Measurements from ENCODE around the gene PSAP. TPM values are rescaled to one million over a fixed set of nuclear protein-coding genes. Genes with fewer than 3 reads are reported as not detected.
A peak's percentile ranks its signal among the peaks of the same experiment; 100 is the strongest.
"Not testable (repeated sequence)": the region's sequence is repeated elsewhere in the genome, so short reads cannot be mapped to it uniquely, and the experiment has no call there.

Gene PSAP
- polyA plus RNA-seq, 3 donors = 3,391 to 8,673 (median 7,346) TPM

- H3K27ac ChIP-seq (ENCODE audit: low read depth in 1 of 2, low read length in 2 of 2) = peak overlapping the region; percentile 87 to 97
Observed at GRCh38 chr10:71852355-71852937, 1.4 kb upstream of the PSAP start.

GRCh38 chr10:71851465-71852095, 529 bp upstream of the PSAP start:
- not testable (repeated sequence) for H2AFZ ChIP-seq (ENCODE audit: insufficient read depth, low read depth, low read length, poor library complexity, severe bottlenecking); H3K27me3 ChIP-seq (ENCODE audit: control insufficient read depth in 2 of 2, insufficient read depth in 2 of 2, low read length in 2 of 2); H3K9me3 Mint-ChIP-seq; H3K27me3 Mint-ChIP-seq (ENCODE audit: low read depth in 3 of 3); H3K9me3 ChIP-seq (replicated peaks in 1 of 2; ENCODE audit: control insufficient read depth in 1 of 2, insufficient read depth in 1 of 2, low read length in 2 of 2)
- DNase-seq = peak; percentile 62 to 78 (median 68)
- H3K4me3 ChIP-seq (replicated peaks in 1 of 3; ENCODE audit: low read depth in 2 of 3, low read length in 3 of 3) = peak overlapping the region in 1 of 3 experiments; percentile 99
- peaks cover 11 to 14% of the 10 kb centered on the region in 2 donors for H3K36me3 ChIP-seq (replicated peaks in 1 of 2; ENCODE audit: control insufficient read depth in 1 of 2, insufficient read depth in 2 of 2, low read length in 2 of 2)
- peak overlapping the region; percentile 95 for H3K4me2 ChIP-seq (replicated peaks; ENCODE audit: extremely low read depth, low read length, poor library complexity, severe bottlenecking)
- peaks cover 45% of the 10 kb centered on the region for H4K20me1 ChIP-seq (ENCODE audit: insufficient read depth, low read length)
- Mint-ChIP-seq H3K27ac (peak overlapping the region; percentile 96 to 100 (median 97)), H3K4me1 (peaks cover 50% of the 10 kb centered on the region), H3K36me3 (peaks cover 31 to 38% of the 10 kb centered on the region in 2 donors), H3K4me3 (peak overlapping the region; percentile 57 to 99)
- peak overlapping the region; percentile 87 to 97 for H3K27ac ChIP-seq (ENCODE audit: low read depth in 1 of 2, low read length in 2 of 2)
- intact Hi-C loops (cut with micrococcal nuclease) = loop anchor here (1.0 to 5.0 kb wide), 3 partner anchors 9 to 46 kb away; no protein-coding TSS in a partner anchor
- 39% methylated on average over 3 of the region's 20 CpGs for WGBS (ENCODE audit: insufficient coverage)
- peak overlapping the region; percentile 99 for H3K9ac ChIP-seq (ENCODE audit: insufficient read depth, low read length, poor library complexity, severe bottlenecking)
- H3K79me2 ChIP-seq (ENCODE audit: insufficient read depth, low read length) = peaks cover 47% of the 10 kb centered on the region
- peaks cover 52 to 57% of the 10 kb centered on the region in 2 donors for H3K4me1 ChIP-seq (ENCODE audit: control insufficient read depth in 1 of 2, insufficient read depth in 2 of 2, low read length in 2 of 2)

More at GRCh38 chr10:71852355-71852937, 1.4 kb upstream of the PSAP start:
- H3K27me3 Mint-ChIP-seq (ENCODE audit: low read depth in 3 of 3) = no peaks in the 10 kb centered on the region
- Histone ChIP-seq H3K9me3 (replicated peaks in 1 of 2; ENCODE audit: control insufficient read depth in 1 of 2, insufficient read depth in 1 of 2, low read length in 2 of 2) (no peaks in the 10 kb centered on the region), H3K79me2 (ENCODE audit: insufficient read depth, low read length) (peaks cover 38% of the 10 kb centered on the region), H3K4me3 (replicated peaks in 1 of 3; ENCODE audit: low read depth in 2 of 3, low read length in 3 of 3) (peak overlapping the region in 1 of 3 experiments; percentile 99), H3K4me2 (replicated peaks; ENCODE audit: extremely low read depth, low read length, poor library complexity, severe bottlenecking) (peak overlapping the region; percentile 95), H3K4me1 (ENCODE audit: control insufficient read depth in 1 of 2, insufficient read depth in 2 of 2, low read length in 2 of 2) (peaks cover 47 to 57% of the 10 kb centered on the region in 2 donors), H3K9ac (ENCODE audit: insufficient read depth, low read length, poor library complexity, severe bottlenecking) (peak overlapping the region; percentile 37), H3K27me3 (ENCODE audit: control insufficient read depth in 2 of 2, insufficient read depth in 2 of 2, low read length in 2 of 2) (no peaks in the 10 kb centered on the region), H4K20me1 (ENCODE audit: insufficient read depth, low read length) (peaks cover 36% of the 10 kb centered on the region), H3K36me3 (replicated peaks in 1 of 2; ENCODE audit: control insufficient read depth in 1 of 2, insufficient read depth in 2 of 2, low read length in 2 of 2) (peaks cover 11 to 14% of the 10 kb centered on the region in 2 donors), H2AFZ (ENCODE audit: insufficient read depth, low read depth, low read length, poor library complexity, severe bottlenecking) (no peak overlapping the region)
- peaks cover 0 to 3% (median 0%) of the 10 kb centered on the region in 7 donors for H3K9me3 Mint-ChIP-seq
- peaks cover 47% of the 10 kb centered on the region for H3K4me1 Mint-ChIP-seq
- H3K27ac Mint-ChIP-seq = peak overlapping the region; percentile 96 to 100 (median 97)
- peaks cover 23 to 32% of the 10 kb centered on the region in 2 donors for H3K36me3 Mint-ChIP-seq
- intact Hi-C loops (cut with micrococcal nuclease) = loop anchor here (1.0 to 5.0 kb wide), 2 partner anchors 8 to 45 kb away; no protein-coding TSS in a partner anchor
- 15% methylated on average over 7 of the region's 11 CpGs for WGBS (ENCODE audit: insufficient coverage)
- no peak for TF ChIP-seq CTCF (IDR thresholded peaks at IDR 0.05)
- DNase-seq = peak; percentile 83 to 89 (median 85)
- H3K4me3 Mint-ChIP-seq = peak overlapping the region; percentile 60 to 99
